Right atrium auricular region (tissue), 2 donors: ENCODE measurements around the gene ADGRD1. TPM values are rescaled to one million over a fixed set of nuclear protein-coding genes. Genes with fewer than 3 reads are reported as not detected.
"Not testable (repeated sequence)": the region's sequence is repeated elsewhere in the genome, so short reads cannot be mapped to it uniquely, and the experiment has no call there.

ENCODE experiments used
- DNase-seq: peaks from one replicate; pipeline ENCODE4 v3.0.0-alpha.2; 2019; ENCODE audit warnings: low spot score
- H3K27ac ChIP-seq, 2 donors: fragments of 200-600 bp; sonication (generic); 1 replicate in 1 of 2; 2 replicates in 1 of 2; pipeline ENCODE4 v1.5.1; 2016 to 2019
- H3K27me3 ChIP-seq, 2 donors: fragments of 200-600 bp; sonication (generic); one replicate each; pipeline versions ENCODE4 v1.5.1 to v1.6.0; 2017 to 2019
- H3K36me3 ChIP-seq: fragments of 200-600 bp; sonication (generic); one replicate; pipeline ENCODE4 v1.5.1; 2016
- H3K4me1 ChIP-seq, 2 donors: fragments of 200-600 bp; sonication (generic); one replicate each; pipeline versions ENCODE4 v1.5.1 to v1.6.0; 2017 to 2019
- H3K4me3 ChIP-seq, 2 donors: fragments of 200-600 bp; sonication (generic); 1 replicate in 1 of 2; 2 replicates in 1 of 2; pipeline ENCODE4 v1.5.1; 2017 to 2019; ENCODE audit warnings: mild to moderate bottlenecking in 1 of 2, moderate library complexity in 1 of 2
- H3K9me3 ChIP-seq, 2 donors: fragments of 200-600 bp; sonication (generic); one replicate each; pipeline ENCODE4 v1.5.1; 2019
- CTCF ChIP-seq, 2 donors: fragments of 200-600 bp; sonication (generic); IDR thresholded peaks; one replicate each; pipeline ENCODE4 v1.5.1; 2019; ENCODE audit warnings: antibody characterized with exemption in 2 of 2
- total RNA-seq, 2 donors: library from RNA; depleted of rRNA; stranded (reverse); fragments of >200 nt; gene quantifications; one replicate each; pipeline ENCODE4 v1.1.0, GENCODE V29; 2016

Gene ADGRD1
- total RNA-seq, 2 donors from 2014 or later: 120 to 168 TPM

GRCh38 chr12:130993759-130994670 lies 40.3 kb downstream of the ADGRD1 start:
- Histone ChIP-seq H3K36me3 (peaks cover 65% of the 10 kb centered on the region), H3K27me3 (no peaks in the 10 kb centered on the region), H3K9me3 (no peaks in the 10 kb centered on the region), H3K4me1 (no peaks in the 10 kb centered on the region), H3K27ac (no peak overlapping the region), H3K4me3 (no peak overlapping the region)
- no peak for TF ChIP-seq CTCF (IDR thresholded peaks at IDR 0.05)
- no peak for DNase-seq

- no peak for TF ChIP-seq CTCF (IDR thresholded peaks at IDR 0.05)
- DNase-seq: no peak
- H3K36me3 ChIP-seq: peaks cover 66% of the 10 kb centered on the region
These were observed 41.2 kb downstream of the ADGRD1 start for GRCh38 chr12:130994821-130995375.

DNA sequence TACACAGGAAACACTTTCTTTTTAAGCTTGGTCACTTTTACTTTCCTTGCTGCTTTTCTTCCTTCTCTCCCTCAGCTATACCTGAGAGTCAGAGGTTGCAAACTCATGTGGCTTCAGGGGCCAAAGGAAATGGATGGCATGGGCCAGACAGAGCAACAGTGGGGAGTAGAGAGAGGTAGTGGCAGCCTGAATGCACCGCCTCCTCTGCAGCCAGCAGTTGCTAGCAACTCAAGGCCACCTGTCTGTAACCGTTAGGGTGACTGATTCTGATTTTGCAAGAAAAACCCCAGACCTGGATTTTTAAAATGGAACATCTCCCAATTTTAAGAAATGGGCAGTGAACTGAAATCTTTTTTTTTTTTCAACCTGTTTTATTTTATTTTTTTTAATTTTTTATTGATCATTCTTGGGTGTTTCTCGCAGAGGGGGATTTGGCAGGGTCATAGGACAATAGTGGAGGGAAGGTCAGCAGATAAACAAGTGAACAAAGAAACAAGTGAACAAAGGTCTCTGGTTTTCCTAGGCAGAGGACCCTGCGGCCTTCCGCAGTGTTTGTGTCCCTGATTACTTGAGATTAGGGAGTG lies 41.8 kb downstream of the ADGRD1 start:
- H3K36me3 ChIP-seq: peaks cover 72% of the 10 kb centered on the region
- H3K27ac ChIP-seq, H3K4me1 ChIP-seq, DNase-seq, H3K9me3 ChIP-seq, H3K27me3 ChIP-seq, H3K4me3 ChIP-seq: not testable (repeated sequence)

More at GRCh38 chr12:130994821-130995375, 41.2 kb downstream of the ADGRD1 start:
- no peaks in the 10 kb centered on the region for H3K4me1 ChIP-seq
- H3K4me3 ChIP-seq: no peak overlapping the region
- no peaks in the 10 kb centered on the region for H3K27me3 ChIP-seq
- no peaks in the 10 kb centered on the region for H3K9me3 ChIP-seq
- H3K27ac ChIP-seq: no peak overlapping the region

- peaks cover 71% of the 10 kb centered on the region for H3K36me3 ChIP-seq
These were observed 44.4 kb downstream of the ADGRD1 start for GRCh38 chr12:130998136-130998535.

DNA sequence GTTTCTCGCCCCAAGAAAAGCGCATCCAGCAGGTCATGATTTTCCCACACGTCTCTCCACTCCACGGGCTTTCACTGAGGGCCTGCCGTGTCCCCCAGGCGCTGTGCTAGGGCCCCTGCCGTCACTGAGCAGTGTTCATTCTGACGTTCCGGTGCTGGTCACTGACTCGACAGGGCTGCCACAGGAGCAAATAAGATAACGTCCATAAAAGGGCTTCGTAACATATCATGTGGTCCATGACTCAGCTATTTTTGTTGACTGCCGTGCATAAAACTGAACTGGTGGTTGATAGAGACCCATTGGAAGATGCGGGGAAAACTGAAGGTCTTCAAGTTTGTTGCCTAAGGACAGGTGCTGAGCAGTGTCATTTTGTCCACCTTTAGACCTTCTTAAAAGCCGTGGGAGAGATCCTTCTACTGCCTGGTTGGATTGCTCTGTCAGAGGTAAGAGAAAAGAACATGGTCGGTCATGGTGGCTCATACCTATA lies 46.3 kb downstream of the ADGRD1 start:
- no peak for DNase-seq
- H3K27ac ChIP-seq: peak overlapping the region in 1 of 2 donors; percentile 51
- H3K36me3 ChIP-seq: peaks cover 71% of the 10 kb centered on the region
- H3K4me1 ChIP-seq: peaks cover 0 to 12% of the 10 kb centered on the region in 2 donors
- H3K9me3 ChIP-seq: no peaks in the 10 kb centered on the region
- no peak overlapping the region for H3K4me3 ChIP-seq
- no peaks in the 10 kb centered on the region for H3K27me3 ChIP-seq
- TF ChIP-seq CTCF (IDR thresholded peaks at IDR 0.05): no peak

More at GRCh38 chr12:130998136-130998535, 44.4 kb downstream of the ADGRD1 start:
- Histone ChIP-seq H3K27ac (no peak overlapping the region), H3K9me3 (no peaks in the 10 kb centered on the region), H3K4me1 (peaks cover 0 to 12% of the 10 kb centered on the region in 2 donors), H3K27me3 (no peaks in the 10 kb centered on the region), H3K4me3 (no peak overlapping the region)
- TF ChIP-seq CTCF (IDR thresholded peaks at IDR 0.05): no peak
- DNase-seq: no peak

DNA sequence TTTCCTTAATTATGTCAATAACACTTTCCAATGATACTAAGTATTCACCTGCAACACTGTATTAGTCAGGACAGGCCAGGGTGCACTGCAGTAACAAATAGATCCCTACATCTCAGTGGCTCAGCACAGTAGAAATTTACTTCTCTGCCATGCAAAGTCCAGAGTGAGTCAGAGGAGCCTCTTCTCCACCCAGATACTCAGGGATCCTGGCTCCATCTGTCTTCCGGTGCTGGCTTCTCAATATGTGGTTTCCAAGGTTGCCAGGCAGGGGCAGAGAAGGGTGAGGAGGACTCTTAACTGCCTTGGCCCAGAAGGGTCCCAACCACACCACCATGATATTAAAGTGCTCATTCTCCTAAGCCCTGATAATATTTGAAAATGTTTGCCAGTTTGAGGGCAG lies 47.8 kb downstream of the ADGRD1 start:
- Histone ChIP-seq H3K36me3 (peaks cover 80% of the 10 kb centered on the region), H3K4me1 (peaks cover 0 to 18% of the 10 kb centered on the region in 2 donors), H3K27me3 (no peaks in the 10 kb centered on the region), H3K9me3 (no peaks in the 10 kb centered on the region), H3K4me3 (no peak overlapping the region), H3K27ac (peak overlapping the region; percentile 48 to 63)
- no peak for TF ChIP-seq CTCF (IDR thresholded peaks at IDR 0.05)
- no peak for DNase-seq
